Liver (tissue), 9 donors: ENCODE measurements around the gene VAMP7. TPM values are rescaled to one million over a fixed set of nuclear protein-coding genes. Genes with fewer than 3 reads are reported as not detected.

Source experiments
- DNase-seq: peaks from one replicate; pipeline ENCODE4 v3.0.0-alpha.2; 2017; ENCODE audit warnings: low spot score
- H3K27ac ChIP-seq, 2 donors: one replicate each; pipeline ENCODE4 v1.7.0; 2013; ENCODE audit warnings: inconsistent platforms in 2 of 2, low read length in 2 of 2, control low read depth in 1 of 2, low read depth in 1 of 2, mild to moderate bottlenecking in 1 of 2
- H3K27me3 ChIP-seq, 4 donors: one replicate each; pipeline versions ENCODE4 v1.6.1 to v1.7.0; 2013; ENCODE audit warnings: low read length in 3 of 4, inconsistent platforms in 1 of 4, mild to moderate bottlenecking in 1 of 4, moderate library complexity in 1 of 4; ENCODE audit not compliant: control insufficient read depth in 4 of 4, insufficient read depth in 4 of 4
- H3K36me3 ChIP-seq, 4 donors: one replicate each; pipeline versions ENCODE4 v1.6.1 to v1.7.0; 2013; ENCODE audit warnings: low read length in 3 of 4, mild to moderate bottlenecking in 3 of 4, low read depth in 1 of 4, moderate library complexity in 1 of 4; ENCODE audit not compliant: control insufficient read depth in 4 of 4, insufficient read depth in 3 of 4
- H3K4me1 ChIP-seq, 4 donors: one replicate each; pipeline versions ENCODE4 v1.6.1 to v1.7.0; 2013; ENCODE audit warnings: low read length in 3 of 4, mild to moderate bottlenecking in 3 of 4, moderate library complexity in 1 of 4; ENCODE audit not compliant: control insufficient read depth in 4 of 4, insufficient read depth in 4 of 4
- H3K4me3 ChIP-seq, 3 donors: one replicate each; pipeline versions ENCODE4 v1.6.1 to v1.7.0; 2013; ENCODE audit warnings: low read length in 3 of 3, control low read depth in 1 of 3, low read depth in 1 of 3, mild to moderate bottlenecking in 1 of 3
- H3K9ac ChIP-seq, 2 donors: one replicate each; pipeline ENCODE4 v1.7.0; 2013; ENCODE audit warnings: low read length in 2 of 2, mild to moderate bottlenecking in 2 of 2, moderate library complexity in 2 of 2, control low read depth in 1 of 2, low read depth in 1 of 2
- H3K9me3 ChIP-seq, 4 donors: one replicate each; pipeline versions ENCODE4 v1.6.1 to v1.7.0; 2013; ENCODE audit warnings: low read length in 3 of 4; ENCODE audit not compliant: control insufficient read depth in 4 of 4
- EGR1 ChIP-seq, 2 donors: IDR thresholded peaks; 2 replicates each; pipeline ENCODE4 v1.6.1; 2016 to 2018; ENCODE audit warnings: antibody characterized with exemption in 2 of 2, low read depth in 2 of 2
- FOXA1 ChIP-seq: IDR thresholded peaks from 2 replicates; pipeline ENCODE4 v1.6.1; 2016; ENCODE audit warnings: antibody characterized with exemption
- FOXA2 ChIP-seq: IDR thresholded peaks from 2 replicates; pipeline ENCODE4 v1.6.1; 2016; ENCODE audit warnings: antibody characterized with exemption
- GABPA ChIP-seq, 2 donors: IDR thresholded peaks in 1 of 2; conservative IDR thresholded peaks in 1 of 2; 2 replicates each; pipeline ENCODE4 v1.6.1; 2016; ENCODE audit warnings: antibody characterized with exemption in 2 of 2, mild to moderate bottlenecking in 1 of 2, moderate library complexity in 1 of 2
- HNF4A ChIP-seq, 2 donors: conservative IDR thresholded peaks; 2 replicates each; pipeline ENCODE4 v1.6.1; 2016; ENCODE audit warnings: antibody characterized with exemption in 2 of 2, mild to moderate bottlenecking in 2 of 2
- HNF4G ChIP-seq: IDR thresholded peaks from 2 replicates; pipeline ENCODE4 v1.6.1; 2016; ENCODE audit warnings: antibody characterized with exemption
- JUND ChIP-seq, 2 donors: IDR thresholded peaks; 2 replicates each; pipeline ENCODE4 v1.6.1; 2016; ENCODE audit warnings: antibody characterized with exemption in 2 of 2
- RAD21 ChIP-seq, 2 donors: IDR thresholded peaks; 2 replicates each; pipeline ENCODE4 v1.6.1; 2016; ENCODE audit warnings: antibody characterized with exemption in 2 of 2, mild to moderate bottlenecking in 2 of 2
- RXRA ChIP-seq, 2 donors: IDR thresholded peaks; 2 replicates each; pipeline ENCODE4 v1.6.1; 2017 to 2018; ENCODE audit warnings: antibody characterized with exemption in 2 of 2, mild to moderate bottlenecking in 1 of 2
- SP1 ChIP-seq: IDR thresholded peaks from 2 replicates; pipeline ENCODE4 v1.6.1; 2018; ENCODE audit warnings: antibody characterized with exemption, mild to moderate bottlenecking
- TAF1 ChIP-seq: conservative IDR thresholded peaks from 2 replicates; pipeline ENCODE4 v1.6.1; 2016; ENCODE audit warnings: antibody characterized with exemption, mild to moderate bottlenecking
- WGBS: extraction: QIAGEN DNeasy Blood & Tissue Kit; methylation state at CpG from one replicate; pipeline ENCODE4 v1.1.7; 2013; 5-methylcytosine and 5-hydroxymethylcytosine counted together
- polyA plus RNA-seq, 2 donors: library from polyadenylated mRNA; stranded (reverse) in 1 of 2; unstranded in 1 of 2; fragments of 200-250 nt in 1 of 2; fragments of >200 nt in 1 of 2; fragmentation: Nextera tagmentation in 1 of 2; extraction: Ambion mirVana in 1 of 2; gene quantifications; one replicate each; pipeline versions ENCODE4 v1.2.1 to v1.2.3, GENCODE V29; 2013 to 2015
- total RNA-seq, 2 donors: library from RNA; depleted of rRNA; stranded (reverse); fragments of >200 nt; gene quantifications; one replicate each; pipeline ENCODE4 v1.2.3, GENCODE V29; 2014
- TF ChIP-seq, protein P1 (sequence below): IDR thresholded peaks from 2 replicates; pipeline ENCODE4 v1.6.1; 2016; ENCODE audit warnings: antibody characterized with exemption
- TF ChIP-seq, protein P2 (sequence below): IDR thresholded peaks from 2 replicates; pipeline ENCODE4 v1.6.1; 2016; ENCODE audit warnings: antibody characterized with exemption
- TF ChIP-seq, protein P3 (sequence below): IDR thresholded peaks from 2 replicates; pipeline ENCODE4 v1.6.1; 2016; ENCODE audit warnings: antibody characterized with exemption
- donor health status: healthy.
- donor health status: healthy.
- donor health status: healthy.
- donor health status: healthy.
- donor health status: healthy.

Gene VAMP7
- total and polyA plus RNA-seq, 4 donors, result 18.3 to 28.8 (median 22.9) TPM

DNA sequence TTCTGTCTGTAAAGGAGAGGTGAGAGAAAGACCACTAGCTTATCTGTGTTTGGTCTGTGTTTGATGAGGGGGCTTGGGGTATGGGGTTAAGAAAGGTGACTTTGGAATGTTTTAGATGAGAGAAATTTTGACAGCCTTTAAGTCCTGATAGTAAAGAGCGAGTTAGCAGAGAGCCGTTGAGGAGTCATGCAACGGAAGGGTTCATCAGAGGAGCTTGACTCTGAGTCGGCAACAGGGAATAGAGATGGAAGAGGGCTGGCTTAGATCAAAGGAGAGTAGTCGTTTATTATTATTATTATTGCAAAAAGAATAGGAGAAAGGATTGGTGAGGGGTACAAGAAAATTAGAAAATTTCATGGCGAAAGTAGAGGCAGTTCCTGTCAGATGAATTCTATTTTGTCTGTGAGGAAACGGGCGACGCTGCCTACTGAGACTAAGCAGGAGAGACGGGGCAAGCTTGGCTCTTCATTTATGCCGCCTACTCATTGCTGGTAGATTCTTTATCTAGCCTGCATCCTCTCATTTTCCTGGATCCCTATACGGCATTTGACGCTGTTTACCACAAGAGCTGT, 473 bp upstream of the VAMP7 start:
- TF ChIP-seq, protein P1, sequence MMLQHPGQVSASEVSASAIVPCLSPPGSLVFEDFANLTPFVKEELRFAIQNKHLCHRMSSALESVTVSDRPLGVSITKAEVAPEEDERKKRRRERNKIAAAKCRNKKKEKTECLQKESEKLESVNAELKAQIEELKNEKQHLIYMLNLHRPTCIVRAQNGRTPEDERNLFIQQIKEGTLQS, result no peak
- TF ChIP-seq HNF4G (no peak), FOXA1 (no peak), FOXA2 (no peak), TAF1 (no peak), HNF4A (conservative IDR thresholded peaks at IDR 0.05) (no peak), RAD21 (IDR thresholded peaks at IDR 0.05) (no peak), JUND (IDR thresholded peaks at IDR 0.05) (no peak)
- TF ChIP-seq, protein P2, sequence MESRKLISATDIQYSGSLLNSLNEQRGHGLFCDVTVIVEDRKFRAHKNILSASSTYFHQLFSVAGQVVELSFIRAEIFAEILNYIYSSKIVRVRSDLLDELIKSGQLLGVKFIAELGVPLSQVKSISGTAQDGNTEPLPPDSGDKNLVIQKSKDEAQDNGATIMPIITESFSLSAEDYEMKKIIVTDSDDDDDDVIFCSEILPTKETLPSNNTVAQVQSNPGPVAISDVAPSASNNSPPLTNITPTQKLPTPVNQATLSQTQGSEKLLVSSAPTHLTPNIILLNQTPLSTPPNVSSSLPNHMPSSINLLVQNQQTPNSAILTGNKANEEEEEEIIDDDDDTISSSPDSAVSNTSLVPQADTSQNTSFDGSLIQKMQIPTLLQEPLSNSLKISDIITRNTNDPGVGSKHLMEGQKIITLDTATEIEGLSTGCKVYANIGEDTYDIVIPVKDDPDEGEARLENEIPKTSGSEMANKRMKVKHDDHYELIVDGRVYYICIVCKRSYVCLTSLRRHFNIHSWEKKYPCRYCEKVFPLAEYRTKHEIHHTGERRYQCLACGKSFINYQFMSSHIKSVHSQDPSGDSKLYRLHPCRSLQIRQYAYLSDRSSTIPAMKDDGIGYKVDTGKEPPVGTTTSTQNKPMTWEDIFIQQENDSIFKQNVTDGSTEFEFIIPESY, result no peak
- TF ChIP-seq, protein P3, sequence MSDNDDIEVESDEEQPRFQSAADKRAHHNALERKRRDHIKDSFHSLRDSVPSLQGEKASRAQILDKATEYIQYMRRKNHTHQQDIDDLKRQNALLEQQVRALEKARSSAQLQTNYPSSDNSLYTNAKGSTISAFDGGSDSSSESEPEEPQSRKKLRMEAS, result no peak
- no peaks in the 10 kb centered on the region for H3K9me3 ChIP-seq
- peak overlapping the region; percentile 67 to 86 (median 76) for H3K4me3 ChIP-seq
- 26% methylated on average over 13 of the region's 13 CpGs for WGBS
- H3K27me3 ChIP-seq, result no peaks in the 10 kb centered on the region
- H3K9ac ChIP-seq, result peak overlapping the region in 1 of 2 donors; percentile 54
- H3K4me1 ChIP-seq, result peaks cover 0 to 11% (median 3%) of the 10 kb centered on the region in 4 donors
- H3K27ac ChIP-seq, result peak overlapping the region in 1 of 2 donors; percentile 75
- no peak for DNase-seq
- no peaks in the 10 kb centered on the region for H3K36me3 ChIP-seq

DNA sequence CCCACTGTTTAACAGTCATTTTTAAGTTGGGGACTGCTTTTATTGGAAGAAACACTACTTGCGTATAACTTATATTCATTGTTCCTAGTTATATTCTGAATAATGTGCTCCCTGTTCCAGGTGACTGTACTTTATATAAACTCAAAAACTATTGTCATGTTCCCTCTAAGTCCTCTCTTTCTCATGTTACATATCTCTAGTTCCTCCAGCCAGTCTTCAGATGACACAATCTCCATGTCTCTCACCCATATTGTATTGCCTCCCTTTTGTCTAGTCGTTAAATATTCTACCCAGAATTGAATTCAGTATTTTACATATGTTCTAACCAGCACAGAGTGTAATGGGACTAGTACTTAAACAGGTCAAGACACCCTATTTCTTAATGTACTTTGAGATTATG, 5.3 kb downstream of the VAMP7 start:
- Histone ChIP-seq H3K36me3 (peaks cover 0 to 5% (median 3%) of the 10 kb centered on the region in 4 donors), H3K9ac (no peak overlapping the region), H3K9me3 (no peaks in the 10 kb centered on the region), H3K27me3 (no peaks in the 10 kb centered on the region), H3K4me3 (no peak overlapping the region), H3K4me1 (peaks cover 0 to 10% (median 3%) of the 10 kb centered on the region in 4 donors), H3K27ac (no peak overlapping the region)
- no peak for DNase-seq
- TF ChIP-seq, protein P2, result no peak
- no peak for TF ChIP-seq SP1
- no peak for TF ChIP-seq FOXA2
- no peak for TF ChIP-seq HNF4A (conservative IDR thresholded peaks at IDR 0.05)
- no peak for TF ChIP-seq GABPA (IDR thresholded peaks at IDR 0.05 in 1 of 2, conservative IDR thresholded peaks at IDR 0.05 in 1 of 2)
- no peak for TF ChIP-seq JUND (IDR thresholded peaks at IDR 0.05)
- TF ChIP-seq RAD21 (IDR thresholded peaks at IDR 0.05), result no peak
- no peak for TF ChIP-seq EGR1 (IDR thresholded peaks at IDR 0.05; ENCODE audit: low read depth in 2 of 2)
- no peak for TF ChIP-seq TAF1
- TF ChIP-seq, protein P1, result no peak
- no peak for TF ChIP-seq FOXA1
- no peak for TF ChIP-seq RXRA (IDR thresholded peaks at IDR 0.05)
- WGBS, result 79% methylated on average over 2 of the region's 2 CpGs
